Mesodermal cell (in vitro differentiated cells): ENCODE data around the gene NAA16.
"Not testable (repeated sequence)": the region's sequence is repeated elsewhere in the genome, so short reads cannot be mapped to it uniquely, and the experiment has no call there.

ENCODE experiments used
- H3K27ac ChIP-seq: 2 replicates; pipeline ENCODE4 v1.7.0; 2013; ENCODE audit warnings: mild to moderate bottlenecking, low read depth, low read length, moderate library complexity; ENCODE audit not compliant: severe bottlenecking
- H3K36me3 ChIP-seq: 2 replicates; pipeline ENCODE4 v1.7.1; 2013; ENCODE audit warnings: mild to moderate bottlenecking, low read length, moderate library complexity; ENCODE audit not compliant: control insufficient read depth, insufficient read depth
- H3K4me1 ChIP-seq: one replicate; pipeline ENCODE4 v1.7.1; 2013; ENCODE audit warnings: mild to moderate bottlenecking, low read length; ENCODE audit not compliant: insufficient read depth, control insufficient read depth, poor library complexity, severe bottlenecking
- H3K4me3 ChIP-seq: 2 replicates; pipeline ENCODE4 v1.7.0; 2013; ENCODE audit warnings: low read length, control low read depth, mild to moderate bottlenecking; ENCODE audit not compliant: insufficient read depth, poor library complexity, severe bottlenecking; ENCODE audit errors: extremely low read depth
- H3K9me3 ChIP-seq: 2 replicates; pipeline ENCODE4 v1.7.1; 2013; ENCODE audit warnings: mild to moderate bottlenecking, low read length, moderate library complexity; ENCODE audit not compliant: control insufficient read depth
- WGBS, 2 experiments: methylation state at CpG; one replicate each; pipeline ENCODE4 v1.1.5; 2013; ENCODE audit warnings: missing lambda C conversion rate in 2 of 2; ENCODE audit not compliant: insufficient coverage in 2 of 2; 5-methylcytosine and 5-hydroxymethylcytosine counted together

NAA16 gene

GRCh38 chr13:41421983-41422382 is 110.9 kb downstream of the NAA16 start:
- WGBS, 2 experiments = 67 to 77% methylated on average over 5 to 7 of the region's 7 CpGs
- H3K9me3 ChIP-seq, H3K4me3 ChIP-seq, H3K4me1 ChIP-seq, H3K27ac ChIP-seq, H3K36me3 ChIP-seq: not testable (repeated sequence)

DNA sequence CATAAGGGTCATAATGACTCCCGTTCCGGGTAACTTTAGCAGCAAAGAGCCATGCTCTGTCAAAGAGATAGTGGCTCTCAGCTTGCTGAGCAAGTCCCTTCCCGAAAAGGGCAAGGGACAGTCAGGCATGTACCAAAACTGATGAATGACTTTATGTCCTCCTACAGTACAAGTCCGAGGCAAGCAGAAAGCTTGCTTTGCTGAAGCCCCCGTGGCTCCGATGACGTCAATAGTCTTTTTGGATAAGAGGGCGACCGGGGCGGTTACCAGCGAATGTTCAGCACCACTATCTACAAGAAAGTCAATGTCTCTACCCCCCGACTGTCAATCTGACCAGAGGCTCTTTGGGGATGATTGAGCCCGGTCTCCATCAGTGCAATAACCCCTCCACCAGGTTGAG is 112.2 kb downstream of the NAA16 start:
- not testable (repeated sequence) for H3K4me3 ChIP-seq, H3K36me3 ChIP-seq, H3K27ac ChIP-seq, H3K4me1 ChIP-seq, H3K9me3 ChIP-seq
- WGBS, 2 experiments = 94 to 98% methylated on average over 6 to 11 of the region's 13 CpGs

- H3K4me3 ChIP-seq, H3K9me3 ChIP-seq, H3K36me3 ChIP-seq, H3K4me1 ChIP-seq, H3K27ac ChIP-seq: not testable (repeated sequence)
- WGBS, 2 experiments = no CpG with 5 or more reads among the region's 6 CpGs
These were observed 113.6 kb downstream of the NAA16 start for GRCh38 chr13:41424675-41425074.

GRCh38 chr13:41426047-41426446 is 115.0 kb downstream of the NAA16 start:
- no peak overlapping the region for H3K27ac ChIP-seq
- H3K4me1 ChIP-seq = no peaks in the 10 kb centered on the region
- WGBS, 2 experiments = 81 to 88% methylated on average over 2 to 11 of the region's 22 CpGs
- H3K36me3 ChIP-seq = no peaks in the 10 kb centered on the region
- H3K4me3 ChIP-seq = no peak overlapping the region
- no peaks in the 10 kb centered on the region for H3K9me3 ChIP-seq
